ENCODE results near the gene MRPL23.

GRCh38 chr11:1969776-1970175 is 22.6 kb downstream of the MRPL23 start:
- TF ChIP-seq POLR2A (IDR thresholded peaks at IDR 0.05) (no peak), CTCF (IDR thresholded peaks at IDR 0.05) (no peak)

All from testis (tissue), 2 donors.